Nephron (organoid): Measurements from ENCODE around the gene MAP3K9.

Source experiments
- H3K27ac Mint-ChIP-seq, 3 experiments: 2 replicates each; pipeline ENCODE4 v1.8.0; 2020; ENCODE audit warnings: mixed read lengths in 3 of 3, mild to moderate bottlenecking in 2 of 3, moderate library complexity in 1 of 3
- H3K27me3 Mint-ChIP-seq: 2 replicates; pipeline ENCODE4 v1.8.0; 2021; ENCODE audit warnings: low read depth, mild to moderate bottlenecking, moderate library complexity, mixed read lengths
- H3K36me3 Mint-ChIP-seq: 2 replicates; pipeline ENCODE4 v1.8.0; 2020; ENCODE audit warnings: low read depth, mixed read lengths
- H3K4me1 Mint-ChIP-seq: 2 replicates; pipeline ENCODE4 v1.8.0; 2020; ENCODE audit warnings: mixed read lengths
- H3K4me3 Mint-ChIP-seq, 3 experiments: 2 replicates each; pipeline ENCODE4 v1.8.0; 2020; ENCODE audit warnings: mild to moderate bottlenecking in 3 of 3, mixed read lengths in 3 of 3, moderate library complexity in 2 of 3
- H3K9me3 Mint-ChIP-seq: 2 replicates; pipeline ENCODE4 v1.8.0; 2020; ENCODE audit warnings: mixed read lengths
- TF ChIP-seq, protein P1 (sequence below), 3 experiments: fragments of 200-600 bp; sonication (generic); IDR thresholded peaks; one replicate each; pipeline ENCODE4 v1.5.0; 2021; ENCODE audit warnings: antibody characterized with exemption in 3 of 3; ENCODE audit not compliant: unreplicated experiment in 3 of 3

Gene MAP3K9

DNA sequence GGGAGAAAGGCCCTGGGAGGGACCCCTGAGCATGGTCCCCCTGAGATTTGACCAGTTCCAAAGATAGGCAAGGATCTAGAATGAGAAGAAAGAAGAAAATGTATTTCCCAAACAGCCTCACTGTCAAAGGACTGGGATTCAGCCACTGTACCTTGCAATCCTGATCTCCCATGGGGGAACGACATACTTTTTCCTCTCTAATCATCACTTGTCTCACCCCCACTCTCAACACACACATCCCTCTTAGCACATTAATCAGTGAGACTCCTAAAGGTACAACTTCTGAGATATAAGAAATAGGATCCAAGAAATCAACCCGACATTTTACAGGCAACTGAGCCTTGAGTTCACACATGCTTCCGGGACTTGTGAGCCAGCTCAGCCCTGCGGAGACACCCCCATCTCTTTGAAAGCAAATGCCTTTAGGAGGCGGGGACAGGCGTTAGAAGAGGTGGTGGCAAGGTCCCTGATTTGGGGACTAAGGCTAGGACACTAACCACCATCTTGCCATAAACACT lies 1.4 kb downstream of the MAP3K9 start:
- Mint-ChIP-seq H3K36me3 (no peaks in the 10 kb centered on the region), H3K27me3 (peaks cover 23% of the 10 kb centered on the region), H3K27ac (no peak overlapping the region), H3K4me1 (no peaks in the 10 kb centered on the region), H3K9me3 (no peaks in the 10 kb centered on the region), H3K4me3 (peak overlapping the region; percentile 74 to 82 (median 82))
- TF ChIP-seq, protein P1, sequence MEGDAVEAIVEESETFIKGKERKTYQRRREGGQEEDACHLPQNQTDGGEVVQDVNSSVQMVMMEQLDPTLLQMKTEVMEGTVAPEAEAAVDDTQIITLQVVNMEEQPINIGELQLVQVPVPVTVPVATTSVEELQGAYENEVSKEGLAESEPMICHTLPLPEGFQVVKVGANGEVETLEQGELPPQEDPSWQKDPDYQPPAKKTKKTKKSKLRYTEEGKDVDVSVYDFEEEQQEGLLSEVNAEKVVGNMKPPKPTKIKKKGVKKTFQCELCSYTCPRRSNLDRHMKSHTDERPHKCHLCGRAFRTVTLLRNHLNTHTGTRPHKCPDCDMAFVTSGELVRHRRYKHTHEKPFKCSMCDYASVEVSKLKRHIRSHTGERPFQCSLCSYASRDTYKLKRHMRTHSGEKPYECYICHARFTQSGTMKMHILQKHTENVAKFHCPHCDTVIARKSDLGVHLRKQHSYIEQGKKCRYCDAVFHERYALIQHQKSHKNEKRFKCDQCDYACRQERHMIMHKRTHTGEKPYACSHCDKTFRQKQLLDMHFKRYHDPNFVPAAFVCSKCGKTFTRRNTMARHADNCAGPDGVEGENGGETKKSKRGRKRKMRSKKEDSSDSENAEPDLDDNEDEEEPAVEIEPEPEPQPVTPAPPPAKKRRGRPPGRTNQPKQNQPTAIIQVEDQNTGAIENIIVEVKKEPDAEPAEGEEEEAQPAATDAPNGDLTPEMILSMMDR (IDR thresholded peaks at IDR 0.05; ENCODE audit: unreplicated experiment in 3 of 3), result no peak

DNA sequence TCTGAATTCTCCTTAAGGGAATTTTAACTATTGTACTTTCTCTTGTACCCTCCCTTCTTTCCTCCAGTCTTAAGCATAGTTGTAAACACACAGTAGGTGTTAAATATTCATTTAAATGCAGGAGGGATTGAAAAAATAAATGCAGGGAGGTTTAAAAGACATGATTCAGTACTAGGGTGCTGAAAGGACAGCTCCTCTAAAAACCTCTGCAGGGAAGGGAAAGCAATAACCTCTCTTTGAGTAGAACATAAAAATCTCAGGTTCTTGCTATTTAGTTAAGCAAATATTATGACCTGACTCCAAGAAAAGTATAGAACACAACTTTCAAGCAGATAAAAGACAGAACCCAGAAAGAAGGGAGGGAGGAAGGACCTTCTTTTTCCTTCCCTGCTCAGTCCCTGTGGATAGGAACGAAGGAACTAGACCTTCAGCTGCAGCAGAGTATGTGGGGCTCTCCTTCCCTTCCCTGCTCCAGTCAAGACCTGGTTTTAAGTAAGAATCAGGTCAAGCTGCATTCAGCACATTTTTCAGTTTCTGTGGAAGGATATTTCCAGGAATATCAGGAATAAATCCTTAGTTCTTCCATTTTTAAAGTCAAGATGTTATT lies 4.7 kb downstream of the MAP3K9 start:
- H3K36me3 Mint-ChIP-seq, result peaks cover 8% of the 10 kb centered on the region
- no peak overlapping the region for H3K27ac Mint-ChIP-seq
- peak overlapping the region in 2 of 3 experiments; percentile 37 to 42 for H3K4me3 Mint-ChIP-seq
- TF ChIP-seq, protein P1 (IDR thresholded peaks at IDR 0.05; ENCODE audit: unreplicated experiment in 3 of 3), result no peak
- peaks cover 23% of the 10 kb centered on the region for H3K27me3 Mint-ChIP-seq
- H3K4me1 Mint-ChIP-seq, result no peaks in the 10 kb centered on the region
- no peaks in the 10 kb centered on the region for H3K9me3 Mint-ChIP-seq

DNA sequence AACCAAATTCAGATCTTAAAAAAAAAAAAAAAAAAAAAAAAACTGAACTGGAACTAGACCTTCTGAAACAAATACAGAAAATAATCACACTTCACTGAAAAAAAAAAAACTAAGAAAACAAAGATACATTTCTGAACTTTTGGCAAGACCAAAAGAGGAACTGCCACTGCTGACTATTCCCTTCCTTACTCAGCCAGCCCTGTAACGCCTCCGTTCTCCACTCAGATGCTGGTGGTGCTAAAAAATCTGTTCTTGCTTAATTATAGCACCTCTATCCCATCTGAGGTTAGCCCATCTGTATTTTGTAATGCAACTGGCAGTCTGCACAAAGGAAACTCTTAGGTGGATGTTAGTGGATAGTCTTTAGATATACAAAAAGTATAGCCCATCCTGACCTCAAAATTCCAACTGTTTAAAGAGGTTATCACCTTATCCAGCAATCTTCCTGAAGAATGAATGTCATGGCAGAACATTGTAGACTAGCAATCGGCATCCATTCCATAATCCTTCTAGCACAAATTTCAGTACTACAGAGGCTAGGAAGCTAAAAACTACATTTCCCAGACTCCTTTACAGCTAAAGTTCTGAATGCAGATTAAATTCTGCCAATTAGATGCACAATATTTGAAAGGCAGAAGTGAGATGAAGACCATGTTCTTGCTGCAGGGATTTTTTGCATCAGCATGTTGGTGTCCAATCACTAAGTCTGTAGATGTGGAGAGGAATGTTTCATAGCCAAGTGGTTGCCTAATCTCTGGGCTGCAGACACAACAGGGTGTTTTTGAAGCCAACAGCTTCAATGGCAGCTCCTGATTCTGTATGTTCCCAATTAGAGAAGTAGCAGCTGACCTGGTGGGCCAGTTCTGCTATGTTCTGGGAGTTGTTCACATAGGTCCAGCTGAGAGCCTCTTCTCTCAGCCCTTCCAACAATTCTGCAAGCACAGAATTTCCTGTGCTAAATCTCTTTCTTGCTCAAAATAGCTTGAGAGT lies 5.7 kb downstream of the MAP3K9 start:
- Mint-ChIP-seq H3K9me3 (no peaks in the 10 kb centered on the region), H3K27ac (no peak overlapping the region), H3K36me3 (peaks cover 8% of the 10 kb centered on the region), H3K4me3 (no peak overlapping the region), H3K27me3 (peaks cover 23% of the 10 kb centered on the region), H3K4me1 (no peaks in the 10 kb centered on the region)
- TF ChIP-seq, protein P1 (IDR thresholded peaks at IDR 0.05; ENCODE audit: unreplicated experiment in 3 of 3), result no peak

DNA sequence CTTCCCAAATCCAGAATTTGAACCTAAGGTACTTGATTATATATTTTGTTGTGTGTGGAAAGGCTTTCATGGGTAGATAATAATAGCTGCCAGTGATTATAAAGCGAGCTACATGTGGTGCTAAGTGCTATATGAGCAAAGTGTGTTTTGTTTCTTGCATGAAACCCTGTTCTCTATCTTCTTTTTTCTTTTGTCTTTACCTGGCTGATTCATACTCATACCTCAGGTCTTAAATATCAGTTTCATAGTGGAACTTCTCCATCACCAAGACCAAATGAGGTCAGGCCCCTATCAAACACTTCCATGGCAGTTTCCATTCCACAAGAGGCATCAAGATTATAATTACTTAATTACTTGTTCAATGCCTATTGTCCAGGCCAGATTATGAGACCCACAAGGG lies 6.9 kb downstream of the MAP3K9 start:
- no peak overlapping the region for H3K27ac Mint-ChIP-seq
- H3K27me3 Mint-ChIP-seq, result peaks cover 15% of the 10 kb centered on the region
- H3K4me1 Mint-ChIP-seq, result no peaks in the 10 kb centered on the region
- no peak overlapping the region for H3K4me3 Mint-ChIP-seq
- no peaks in the 10 kb centered on the region for H3K9me3 Mint-ChIP-seq
- TF ChIP-seq, protein P1 (IDR thresholded peaks at IDR 0.05; ENCODE audit: unreplicated experiment in 3 of 3), result no peak
- peaks cover 8% of the 10 kb centered on the region for H3K36me3 Mint-ChIP-seq

DNA sequence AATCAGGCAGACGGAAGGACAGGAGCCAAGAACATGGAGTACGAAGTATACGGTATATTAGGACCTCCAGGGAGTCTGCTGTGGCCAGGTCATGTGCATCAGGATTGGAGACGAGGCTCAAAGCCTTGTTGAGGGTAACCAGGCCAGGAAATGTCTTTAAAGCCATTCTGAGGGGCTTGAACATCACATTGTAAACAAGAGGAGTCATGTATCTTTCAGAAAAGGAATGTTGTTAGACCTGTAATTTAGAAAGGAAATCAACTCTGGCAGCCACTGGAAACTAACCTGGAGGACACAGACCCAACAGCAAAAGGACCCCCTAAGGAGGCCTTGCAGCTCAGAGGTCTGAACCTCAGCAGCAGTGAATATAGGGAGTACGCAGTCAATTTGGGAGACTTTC lies 7.5 kb downstream of the MAP3K9 start:
- Mint-ChIP-seq H3K4me1 (no peaks in the 10 kb centered on the region), H3K4me3 (no peak overlapping the region), H3K27me3 (peaks cover 12% of the 10 kb centered on the region), H3K27ac (no peak overlapping the region), H3K36me3 (peaks cover 8% of the 10 kb centered on the region), H3K9me3 (no peaks in the 10 kb centered on the region)
- TF ChIP-seq, protein P1 (IDR thresholded peaks at IDR 0.05; ENCODE audit: unreplicated experiment in 3 of 3), result no peak
